Cortex of kidney (tissue), 1 donor: ENCODE measurements around the gene GPLD1.
"Not testable (repeated sequence)": the region's sequence is repeated elsewhere in the genome, so short reads cannot be mapped to it uniquely, and the experiment has no call there.

ENCODE experiments used
- DNase-seq: peaks from one replicate; lab custom pipeline; 2025; lab: John Stamatoyannopoulos, UW

The GPLD1 gene

DNA sequence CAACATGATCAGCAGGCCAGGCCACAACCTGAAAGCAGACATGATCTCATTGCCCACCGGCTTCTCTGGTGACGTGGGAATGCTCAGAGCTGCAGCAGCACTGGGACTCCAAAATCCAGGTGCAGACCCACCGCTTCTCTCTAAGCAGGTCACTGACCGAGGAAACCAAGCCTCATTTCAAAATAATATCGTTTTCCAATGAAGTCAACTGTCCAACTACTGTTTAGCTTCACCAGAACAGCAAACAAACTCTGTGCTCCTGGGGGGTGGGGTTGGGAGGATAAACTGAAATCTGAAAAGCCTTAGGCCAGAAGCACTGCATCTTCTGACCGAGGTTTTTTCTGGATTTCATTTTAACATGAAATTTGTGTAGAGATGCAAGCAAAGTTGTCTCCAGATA lies at the start of gene GPLD1:
TSS of gene GPLD1 (minus strand) at position 109 of the 400 bp plus-strand sequence. CDS start at position 42, 67 bp downstream.
- DNase-seq: no peak

DNA sequence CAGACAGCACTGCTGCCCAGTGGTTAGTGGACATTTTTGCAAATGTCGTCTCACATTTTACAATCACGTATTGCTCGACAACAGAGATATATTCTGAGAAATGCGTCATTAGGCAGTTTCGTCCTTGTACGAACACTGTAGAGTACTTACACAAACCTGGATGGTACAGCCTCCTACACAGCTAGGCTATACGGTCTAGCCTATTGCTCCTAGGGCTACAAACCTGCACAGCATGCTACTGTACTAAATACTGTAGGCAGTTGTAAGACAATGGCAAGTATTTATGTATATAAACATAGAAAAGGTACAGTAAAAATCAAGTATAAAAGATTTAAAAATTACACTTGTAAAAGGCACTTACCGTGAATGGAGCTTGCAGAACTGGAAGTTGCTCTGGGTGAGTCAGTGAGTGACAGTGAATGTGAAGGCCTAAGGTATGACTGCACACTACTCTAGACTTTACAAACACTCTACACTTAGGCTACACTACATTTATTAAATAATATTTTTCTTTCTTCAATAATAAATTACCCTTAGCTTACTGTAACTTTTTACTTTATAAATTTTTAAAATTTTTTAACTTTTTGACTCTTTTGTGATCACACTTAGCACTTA lies 48.5 kb upstream of the GPLD1 start:
- DNase-seq: no peak

GRCh38 chr6:24537082-24537699 lies 47.8 kb upstream of the GPLD1 start:
- no peak for DNase-seq

DNA sequence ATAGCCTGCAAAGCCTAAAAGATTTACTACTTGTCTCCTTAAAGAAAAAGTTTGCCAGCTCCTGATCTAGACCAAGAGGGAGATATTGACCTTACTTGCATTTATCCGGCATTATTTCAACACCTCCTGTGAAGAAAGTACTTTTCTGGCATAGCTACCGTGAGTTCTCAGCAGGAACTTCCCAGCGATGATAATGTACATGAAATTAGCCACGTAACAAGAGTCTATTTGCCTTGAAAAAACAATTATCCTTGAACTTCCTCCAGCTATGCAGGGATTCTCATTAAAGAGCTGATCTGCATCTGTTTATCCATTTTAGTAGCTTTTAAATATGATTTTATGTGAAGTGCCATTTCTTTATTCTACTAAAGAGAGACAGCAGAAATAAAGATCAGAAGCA lies 47.1 kb upstream of the GPLD1 start:
- no peak for DNase-seq

DNA sequence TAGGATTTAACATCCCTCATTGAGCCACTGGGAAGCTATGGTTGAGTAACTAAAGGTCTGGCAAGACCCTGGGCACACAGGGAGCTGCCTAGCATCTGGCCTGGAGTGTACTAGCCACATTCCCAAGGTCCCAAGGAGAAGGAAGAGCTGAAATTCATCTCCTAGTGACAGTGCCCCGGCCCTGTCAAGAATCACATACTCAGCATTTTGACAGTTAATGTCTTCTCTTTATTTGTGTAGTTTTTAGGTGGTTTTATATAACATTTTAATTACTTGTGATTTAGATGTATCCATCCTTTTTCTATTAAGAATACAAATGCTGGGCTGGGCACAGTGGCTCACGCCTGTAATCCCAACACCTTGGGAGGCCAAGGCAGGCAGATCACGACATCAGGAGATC lies 45.8 kb upstream of the GPLD1 start:
- no peak for DNase-seq

DNA sequence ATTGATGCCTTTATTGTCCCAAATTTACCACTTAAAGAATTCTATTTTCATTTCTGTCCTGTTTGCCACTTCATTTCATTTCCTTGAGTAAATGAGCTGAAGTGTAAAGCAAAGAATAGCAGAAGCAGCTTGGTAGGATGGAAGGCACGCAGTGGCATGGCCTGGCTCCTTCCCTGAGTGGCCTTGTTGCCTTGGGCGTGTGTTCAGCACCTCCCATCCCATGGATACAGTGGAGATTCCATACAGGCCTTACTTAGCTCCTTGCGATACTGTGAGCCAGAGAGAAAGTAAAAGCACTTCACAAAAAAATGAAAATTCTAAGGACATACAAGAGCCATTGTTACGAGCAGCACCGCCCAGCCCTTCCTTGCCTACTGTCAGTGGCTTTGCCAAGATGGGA lies 45.0 kb upstream of the GPLD1 start:
- DNase-seq: no peak

DNA sequence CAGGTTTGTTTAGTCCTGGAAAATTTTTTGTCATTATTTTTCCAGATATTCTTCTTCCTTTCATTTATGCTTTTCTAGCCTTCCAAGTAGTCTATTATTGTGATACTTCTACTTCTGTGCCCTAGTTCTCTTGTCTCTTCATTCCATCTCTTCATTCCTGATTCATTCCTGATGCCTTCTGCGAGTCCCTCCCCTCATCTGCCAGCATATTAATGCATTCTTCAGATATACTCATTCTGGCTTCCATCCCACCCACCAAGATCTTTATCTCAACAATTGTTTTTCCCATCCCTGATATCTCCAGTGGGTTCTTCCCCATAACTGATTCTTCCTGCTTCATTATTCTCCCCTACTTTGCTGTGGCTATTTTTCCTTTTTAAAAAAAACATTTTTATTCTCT lies 40.6 kb upstream of the GPLD1 start:
- no peak for DNase-seq

GRCh38 chr6:24524805-24525204 lies 35.4 kb upstream of the GPLD1 start:
- DNase-seq: no peak

GRCh38 chr6:24524329-24524728 lies 35.0 kb upstream of the GPLD1 start:
- DNase-seq: no peak

DNA sequence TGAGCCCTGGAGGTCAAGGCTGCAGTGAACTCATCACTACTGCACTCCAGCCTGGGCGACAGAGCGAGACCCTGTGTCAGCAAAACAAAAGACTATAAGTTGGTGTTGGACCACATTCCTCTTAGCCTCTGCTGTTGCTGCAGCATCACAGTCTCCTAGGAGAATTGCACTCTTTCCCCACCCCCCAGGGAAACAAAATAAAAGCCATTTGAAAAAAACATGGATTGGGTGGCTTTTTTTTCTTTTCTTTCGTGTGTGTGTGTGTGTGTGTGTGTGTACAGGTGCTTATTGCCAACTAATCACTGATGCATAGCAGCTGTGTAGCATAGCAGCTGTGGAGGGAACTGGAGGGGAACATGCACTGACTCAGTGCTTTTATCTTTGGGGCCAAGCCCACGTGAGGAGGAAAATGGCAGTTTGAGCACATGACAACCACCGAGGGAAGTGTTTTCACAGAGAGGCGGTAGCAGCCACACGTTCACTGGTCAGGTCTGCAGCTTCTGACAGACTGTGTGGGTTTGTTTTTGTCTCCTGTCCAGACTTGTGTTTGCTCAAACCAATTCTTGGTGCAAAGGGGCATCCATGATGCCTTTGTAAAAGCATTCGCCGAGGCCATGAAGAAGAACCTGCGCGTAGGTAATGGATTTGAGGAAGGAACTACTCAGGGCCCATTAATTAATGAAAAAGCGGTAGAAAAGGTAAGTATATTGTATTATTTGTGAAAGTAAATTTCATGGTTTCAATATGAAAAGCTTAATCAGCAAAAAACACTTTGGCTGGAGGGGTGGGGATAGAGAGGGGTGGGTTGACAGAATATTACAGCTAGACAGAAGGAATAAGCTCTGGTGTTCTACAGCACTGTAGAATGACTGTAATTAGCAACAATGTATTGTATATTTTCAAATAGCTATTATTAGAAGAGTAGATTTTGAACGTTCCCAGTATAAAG lies 33.1 kb upstream of the GPLD1 start:
- DNase-seq: no peak

GRCh38 chr6:24520929-24521546 lies 31.7 kb upstream of the GPLD1 start:
- no peak for DNase-seq

DNA sequence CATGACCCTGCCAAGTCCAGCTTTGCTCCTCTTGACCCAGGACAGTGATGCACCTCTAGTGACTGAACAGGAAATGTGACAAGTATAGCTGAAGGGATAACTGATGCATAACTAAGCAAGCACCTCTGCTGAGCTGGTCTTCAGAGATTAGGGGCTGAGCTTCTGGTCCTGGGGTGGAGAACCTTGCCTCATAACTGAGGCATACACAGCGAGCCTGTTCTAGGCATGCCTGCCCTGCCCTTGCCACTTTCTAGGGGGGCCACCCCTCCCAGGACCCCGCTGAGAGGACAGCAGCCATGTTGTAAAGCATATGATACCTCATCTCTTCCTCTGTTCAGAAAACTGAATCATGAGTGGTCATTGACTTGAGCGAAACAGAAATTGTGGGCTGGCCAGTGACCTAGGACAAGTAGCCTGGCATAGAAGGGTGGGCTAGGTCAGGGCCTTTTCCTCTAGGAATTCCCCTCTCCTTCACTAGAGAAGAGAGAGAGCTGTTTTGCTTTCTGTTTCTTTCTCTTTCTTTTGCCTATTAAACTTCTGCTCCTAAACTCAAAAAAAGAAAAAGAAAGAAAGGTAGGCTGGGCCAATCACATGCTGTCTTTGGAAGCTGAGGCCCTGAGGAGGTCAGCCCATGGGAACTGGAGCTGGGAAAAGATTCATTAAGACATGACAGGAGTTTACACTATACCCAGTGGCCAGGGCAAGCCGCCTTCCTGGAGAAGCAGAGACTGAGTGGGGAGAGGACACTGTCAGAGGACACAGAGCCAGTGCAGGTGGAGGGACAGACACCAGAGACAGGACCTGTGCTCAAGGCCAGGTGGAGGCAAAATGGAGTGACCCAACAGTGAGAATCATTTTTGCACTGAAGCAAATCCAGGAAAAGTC lies 28.5 kb upstream of the GPLD1 start:
- DNase-seq: no peak

DNA sequence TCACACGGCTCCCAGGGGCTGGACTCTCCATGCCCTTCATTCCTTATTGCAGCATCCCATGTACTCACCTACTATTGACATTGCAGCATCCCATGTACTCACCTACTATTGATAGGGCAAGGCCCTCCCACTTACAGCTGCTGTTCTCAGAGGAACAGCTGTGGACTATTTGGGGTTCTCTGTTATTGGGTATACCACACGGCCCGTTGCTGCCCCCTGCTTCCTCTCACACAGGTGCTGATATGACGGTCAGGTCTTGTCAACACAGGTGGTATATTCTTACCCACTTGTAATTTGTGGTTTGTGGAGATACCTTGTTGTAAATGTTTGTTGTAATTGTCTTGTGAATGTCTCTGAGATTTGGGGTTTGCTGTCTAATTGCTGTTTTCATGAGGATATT lies 24.2 kb upstream of the GPLD1 start:
- DNase-seq: no peak

- not testable (repeated sequence) for DNase-seq
Measured at GRCh38 chr6:24511976-24512375, 22.6 kb upstream of the GPLD1 start.

- DNase-seq: no peak
Measured at GRCh38 chr6:24506814-24507520, 17.6 kb upstream of the GPLD1 start.

GRCh38 chr6:24504649-24505586 lies 15.5 kb upstream of the GPLD1 start:
- DNase-seq: no peak

DNA sequence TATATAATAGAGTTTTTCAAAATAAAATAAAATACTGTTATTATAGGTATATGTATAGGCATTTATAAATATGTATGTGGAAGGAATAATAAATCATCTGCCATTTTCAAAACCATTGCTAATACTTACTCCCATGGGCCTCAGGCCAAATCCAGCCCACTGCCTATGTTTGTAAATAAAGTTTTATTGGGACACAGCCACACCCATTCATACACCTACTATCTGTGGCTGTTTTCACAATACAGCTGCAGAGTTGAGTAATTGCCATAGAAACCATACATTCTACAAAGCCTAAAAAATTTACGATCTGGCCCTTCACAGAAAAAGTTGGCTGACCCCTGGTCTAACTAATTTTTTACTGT lies 14.9 kb upstream of the GPLD1 start:
- DNase-seq: no peak

DNA sequence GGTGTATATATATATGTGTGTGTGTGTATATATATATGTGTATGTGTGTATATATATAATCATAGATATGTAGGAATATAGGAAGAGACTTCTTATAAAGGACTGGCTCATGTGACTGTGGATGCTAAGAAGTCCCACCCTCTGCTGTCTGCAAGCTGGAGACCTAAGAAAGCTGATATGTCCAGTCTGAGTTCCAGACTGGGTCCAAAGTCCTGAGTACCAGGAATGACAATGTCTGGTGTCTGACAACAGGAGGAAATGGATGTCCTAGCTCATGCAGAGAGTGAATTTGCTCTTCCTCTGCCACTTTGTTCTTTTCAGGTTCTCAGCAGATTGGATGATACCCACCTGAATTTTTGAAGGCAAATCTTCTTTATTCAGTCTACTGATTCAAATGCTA lies 12.5 kb upstream of the GPLD1 start:
- no peak for DNase-seq

DNA sequence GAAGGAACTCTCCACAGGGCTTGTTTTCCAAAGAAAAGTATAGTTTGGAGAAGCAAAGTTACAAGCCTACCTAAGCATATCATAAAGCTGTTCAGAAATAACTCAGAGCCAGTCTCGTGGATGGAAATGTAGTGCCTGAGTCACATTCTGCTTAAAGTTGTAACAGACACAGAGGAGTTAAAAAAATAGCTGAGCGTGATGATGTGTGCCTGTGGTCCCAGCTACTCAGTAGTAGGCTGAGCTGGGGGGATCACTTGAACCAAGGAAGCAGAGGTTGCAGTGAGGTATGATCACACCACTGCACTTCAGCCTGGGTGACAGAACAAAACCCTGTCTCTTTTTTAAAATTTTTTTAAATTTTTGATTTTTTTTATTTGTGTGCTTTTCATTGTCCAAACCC lies 12.0 kb upstream of the GPLD1 start:
- no peak for DNase-seq

DNA sequence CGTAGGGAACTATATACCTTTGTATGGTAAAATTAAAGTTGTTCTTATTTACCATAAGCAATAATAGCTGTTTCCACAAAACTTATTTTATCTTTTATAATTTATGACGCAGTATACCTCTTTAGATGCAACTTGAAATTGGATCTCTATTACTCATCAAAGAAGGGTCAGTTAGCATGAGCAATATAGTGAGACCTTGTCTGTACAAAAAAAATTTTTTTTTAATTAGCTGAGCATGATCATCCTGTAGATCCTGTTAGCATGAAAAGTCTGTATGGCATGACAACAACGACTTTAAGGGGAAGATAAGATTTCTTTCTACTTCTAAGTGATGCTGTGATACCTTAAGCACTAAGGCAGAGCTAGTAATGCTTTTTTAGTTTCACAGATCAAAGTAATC lies 11.3 kb upstream of the GPLD1 start:
- no peak for DNase-seq
